K562 (cell line): ENCODE results near the gene FMR1.

Source experiments
- MCM2 ChIP-seq: fragments of 450-650 bp; IDR thresholded peaks from 2 replicates; pipeline ENCODE4 v1.6.1; 2017; ENCODE audit warnings: low read depth, mild to moderate bottlenecking
- YY1 ChIP-seq, 3 experiments: IDR thresholded peaks; 2 replicates each; pipeline ENCODE4 v1.6.1; 2011; ENCODE audit warnings: low read length in 2 of 3, mild to moderate bottlenecking in 2 of 3, moderate library complexity in 2 of 3, borderline replicate concordance in 1 of 3, control low read depth in 1 of 3, low read depth in 1 of 3; ENCODE audit not compliant: insufficient read depth in 3 of 3, insufficient replicate concordance in 2 of 3, control insufficient read depth in 1 of 3, insufficient read length in 1 of 3; ENCODE audit errors: extremely low read depth in 1 of 3

GRCh38 chrX:147877726-147878125 is 34.0 kb upstream of the FMR1 start:
- no peak for TF ChIP-seq MCM2
- TF ChIP-seq YY1 (IDR thresholded peaks at IDR 0.05; ENCODE audit: borderline replicate concordance in 1 of 3, control insufficient read depth in 1 of 3, extremely low read depth in 1 of 3, insufficient read depth in 3 of 3, insufficient read length in 1 of 3, insufficient replicate concordance in 2 of 3, low read depth in 1 of 3, low read length in 2 of 3): no peak
